Activated CD8-positive, alpha-beta T cell treated with anti-CD3 and anti-CD28 coated beads for 36 hours (primary cell): Measurements from ENCODE around the gene DENND11. TPM values are rescaled to one million over a fixed set of nuclear protein-coding genes. Genes with fewer than 3 reads are reported as not detected.

ENCODE experiments used
- ATAC-seq: fragments of 200-7000 bp; cut with Tn5 transposase; one replicate; pipeline ENCODE4 v1.10.0; 2021; ENCODE audit warnings: mild to moderate bottlenecking, moderate library complexity
- CTCF ChIA-PET: fragments of 350-600 bp; sonication (Branson Sonifier 250); formaldehyde crosslinking; loops from one replicate; lab custom pipeline; 2021; ENCODE audit warnings: antibody characterized with exemption; lab: Charles Lee
- POLR2A ChIA-PET: fragments of 350-600 bp; sonication (Branson Sonifier 250); formaldehyde crosslinking; loops from one replicate; lab custom pipeline; 2021; ENCODE audit warnings: antibody characterized with exemption; lab: Charles Lee
- DNase-seq: peaks from one replicate; pipeline ENCODE4 v3.0.0-alpha.2; 2020
- H3K27ac Mint-ChIP-seq: one replicate; pipeline ENCODE4 v1.8.0; 2021; ENCODE audit warnings: mild to moderate bottlenecking, mixed read lengths
- H3K27me3 Mint-ChIP-seq: one replicate; pipeline ENCODE4 v1.8.0; 2021; ENCODE audit warnings: mixed read lengths
- H3K36me3 Mint-ChIP-seq: one replicate; pipeline ENCODE4 v1.8.0; 2021; ENCODE audit warnings: low read depth, mixed read lengths
- H3K4me1 Mint-ChIP-seq: one replicate; pipeline ENCODE4 v1.8.0; 2021; ENCODE audit warnings: low read depth, mixed read lengths
- H3K4me3 Mint-ChIP-seq: one replicate; pipeline ENCODE4 v1.8.0; 2021; ENCODE audit warnings: mild to moderate bottlenecking, moderate library complexity, mixed read lengths
- H3K9me3 Mint-ChIP-seq: one replicate; pipeline ENCODE4 v1.8.0; 2021; ENCODE audit warnings: mixed read lengths
- CTCF ChIP-seq: fragments of 200-600 bp; IDR thresholded peaks from one replicate; pipeline ENCODE4 v1.8.0; 2022; ENCODE audit warnings: antibody characterized with exemption, mild to moderate bottlenecking
- intact Hi-C: fragments of 100-400 bp; cut with micrococcal nuclease; formaldehyde crosslinking; loops from one replicate; pipeline ENCODE4 v1.10.0; 2022
- total RNA-seq, 2 experiments: library from RNA; stranded (reverse); gene quantifications; one replicate each; pipeline ENCODE4 v1.2.3, GENCODE V29; 2021

The DENND11 gene
- total RNA-seq, 2 experiments from 2014 or later: 28.6 to 32.2 TPM

DNA sequence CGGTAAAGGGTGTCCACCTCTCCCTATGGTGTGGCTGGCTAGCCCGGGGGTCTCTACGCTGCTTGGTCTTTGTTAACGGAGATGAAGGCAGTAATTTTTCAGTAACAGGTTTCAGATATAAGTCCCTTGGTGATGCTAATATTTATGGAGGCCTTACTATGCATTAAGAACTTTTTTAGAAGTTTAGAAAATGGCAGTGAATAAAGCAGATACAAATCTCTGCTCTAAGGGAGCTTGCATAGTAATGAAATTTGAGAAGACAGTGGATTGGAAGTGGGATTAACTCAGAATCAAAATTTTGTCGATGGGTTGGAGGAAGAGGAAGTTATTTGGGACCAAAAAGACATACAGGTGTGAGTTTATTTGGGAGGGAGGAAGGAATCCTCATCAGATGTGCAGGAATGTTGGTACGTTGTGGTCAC is 36.6 kb upstream of the DENND11 start:
- no peak for TF ChIP-seq CTCF
- ATAC-seq: no peak
- H3K9me3 Mint-ChIP-seq: no peaks in the 10 kb centered on the region
- H3K4me3 Mint-ChIP-seq: peak overlapping the region; percentile 99
- H3K4me1 Mint-ChIP-seq: peaks cover 40% of the 10 kb centered on the region
- POLR2A ChIA-PET: interaction anchor here (0.6 to 2.6 kb wide), 16 partner anchors 9 to 1638 kb away, joined by 3 to 13 read pairs (median 3); partner anchors contain the start of genes DENND11, MRPS33 and WEE2
- H3K27me3 Mint-ChIP-seq: no peaks in the 10 kb centered on the region
- peak overlapping the region; percentile 98 for H3K27ac Mint-ChIP-seq
- DNase-seq: no peak
- intact Hi-C loops: loop anchor here (1.0 kb wide), 1 partner anchor 84 kb away; no protein-coding TSS in a partner anchor
- CTCF ChIA-PET: interaction anchor here (0.6 to 4.6 kb wide), 24 partner anchors 10 to 734 kb away, joined by 3 to 51 read pairs (median 5); partner anchors contain the start of gene DENND11
- peaks cover 40% of the 10 kb centered on the region for H3K36me3 Mint-ChIP-seq

- ChIA-PET POLR2A (interaction anchor here (0.6 to 2.6 kb wide), 18 partner anchors 10 to 1638 kb away, joined by 3 to 13 read pairs (median 3); partner anchors contain the start of genes DENND11, MRPS33 and WEE2), CTCF (interaction anchor here (0.6 to 4.6 kb wide), 31 partner anchors 9 to 733 kb away, joined by 3 to 51 read pairs (median 5); partner anchors contain the start of genes DENND11 and WEE2)
- intact Hi-C loops: loop anchor here (1.0 kb wide), 1 partner anchor 84 kb away; no protein-coding TSS in a partner anchor
- Mint-ChIP-seq H3K9me3 (no peaks in the 10 kb centered on the region), H3K27me3 (no peaks in the 10 kb centered on the region), H3K27ac (peak within 1 kb of the TSS; percentile 98), H3K36me3 (peaks cover 36% of the 10 kb centered on the region), H3K4me3 (peak within 1 kb of the TSS; percentile 99), H3K4me1 (peaks cover 35% of the 10 kb centered on the region)
- peak; percentile 94 for DNase-seq
- peak; percentile 87 for TF ChIP-seq CTCF
- peak; percentile 87 for ATAC-seq
Observed at GRCh38 chr7:141737836-141738591, 36.0 kb upstream of the DENND11 start, which contains the start of gene SSBP1. Gene SSBP1 (plus strand): TSS chr7:141738358. CDS start chr7:141739167, 809 bp downstream.

- ChIA-PET CTCF (interaction anchor here (0.6 to 4.6 kb wide), 28 partner anchors 8 to 724 kb away, joined by 3 to 51 read pairs (median 5); partner anchors contain the start of genes DENND11 and WEE2), POLR2A (interaction anchor here (0.9 to 2.6 kb wide), 8 partner anchors 13 to 722 kb away, joined by 3 to 13 read pairs (median 4); partner anchors contain the start of genes DENND11 and MRPS33)
- no peaks in the 10 kb centered on the region for H3K9me3 Mint-ChIP-seq
- H3K4me1 Mint-ChIP-seq: peaks cover 35% of the 10 kb centered on the region
- DNase-seq (peak; percentile 20), ATAC-seq (no peak)
- intact Hi-C loops: no loop called here
- peak overlapping the region; percentile 99 for H3K4me3 Mint-ChIP-seq
- H3K27ac Mint-ChIP-seq: peak overlapping the region; percentile 98
- no peak for TF ChIP-seq CTCF
- no peaks in the 10 kb centered on the region for H3K27me3 Mint-ChIP-seq
- H3K36me3 Mint-ChIP-seq: peaks cover 31% of the 10 kb centered on the region
Observed at GRCh38 chr7:141737118-141737835, 35.3 kb upstream of the DENND11 start.

DNA sequence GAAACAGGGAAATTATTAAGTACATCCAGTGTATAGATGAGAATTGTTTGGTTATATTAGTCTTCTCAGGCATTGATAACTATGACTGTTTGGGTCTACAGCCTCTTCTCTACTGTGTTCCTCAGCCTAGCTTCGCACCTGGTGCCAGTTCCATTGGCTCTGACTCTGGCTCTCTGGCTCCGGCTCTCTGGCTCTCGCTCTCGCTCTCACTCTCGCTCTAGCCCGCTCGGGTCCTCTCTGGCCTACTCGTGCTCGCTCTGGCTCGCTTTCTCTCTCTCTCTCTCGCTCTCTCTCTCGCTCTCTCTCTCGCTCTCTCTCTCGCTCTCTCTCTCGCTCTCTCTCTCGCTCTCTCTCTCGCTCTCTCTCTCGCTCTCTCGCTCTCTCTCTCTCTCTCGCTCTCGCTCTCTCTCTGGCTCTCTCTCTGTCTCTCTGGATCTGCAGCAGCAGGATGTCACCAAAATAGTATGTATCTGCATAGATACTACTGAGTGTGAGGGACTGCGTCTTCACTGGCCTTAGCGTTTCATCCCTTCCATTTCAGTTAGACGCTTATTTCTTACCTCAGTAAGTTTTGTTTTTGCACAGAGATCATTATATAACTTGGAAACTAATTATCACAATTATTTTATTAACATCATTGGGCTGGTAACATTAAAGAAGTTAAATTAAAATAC is 29.6 kb upstream of the DENND11 start:
- DNase-seq: no peak
- peaks cover 6% of the 10 kb centered on the region for H3K4me1 Mint-ChIP-seq
- H3K4me3 Mint-ChIP-seq: no peak overlapping the region
- no peak for TF ChIP-seq CTCF
- ATAC-seq: no peak
- no peak overlapping the region for H3K27ac Mint-ChIP-seq
- POLR2A ChIA-PET: interaction anchor here (0.8 kb wide), 1 partner anchor 13 kb away, joined by 5 read pairs; no protein-coding TSS in a partner anchor
- H3K27me3 Mint-ChIP-seq: no peaks in the 10 kb centered on the region
- intact Hi-C loops: no loop called here
- CTCF ChIA-PET: interaction anchor here (1.0 to 1.3 kb wide), 2 partner anchors 17 to 77 kb away, joined by 3 read pairs; no protein-coding TSS in a partner anchor
- no peaks in the 10 kb centered on the region for H3K9me3 Mint-ChIP-seq
- H3K36me3 Mint-ChIP-seq: no peaks in the 10 kb centered on the region
